GM13977 (cell line): Measurements from ENCODE around the gene TMEM94.
A peak's percentile ranks its signal among the peaks of the same experiment; 100 is the strongest.

Source experiments
- DNase-seq: peaks from one replicate; pipeline ENCODE4 v3.0.0; 2012; ENCODE audit warnings: low spot score
- in situ Hi-C: fragments of 300-500 bp; cut with MboI; formaldehyde crosslinking; loops from one replicate; pipeline ENCODE4 v1.12.0; 2022; ENCODE audit warnings: low sequenced_read_pairs, low pct_unique_long_range_greater_than_20kb, mixed read lengths, inconsistent platforms; ENCODE audit not compliant: unreplicated experiment
- TF ChIP-seq, protein P1 (sequence below): IDR thresholded peaks from 2 replicates; pipeline ENCODE4 v1.5.1; 2012; ENCODE audit warnings: mild to moderate bottlenecking, control low read depth; ENCODE audit not compliant: insufficient read depth; ENCODE audit errors: extremely low read depth, missing control alignments

TMEM94 gene

DNA sequence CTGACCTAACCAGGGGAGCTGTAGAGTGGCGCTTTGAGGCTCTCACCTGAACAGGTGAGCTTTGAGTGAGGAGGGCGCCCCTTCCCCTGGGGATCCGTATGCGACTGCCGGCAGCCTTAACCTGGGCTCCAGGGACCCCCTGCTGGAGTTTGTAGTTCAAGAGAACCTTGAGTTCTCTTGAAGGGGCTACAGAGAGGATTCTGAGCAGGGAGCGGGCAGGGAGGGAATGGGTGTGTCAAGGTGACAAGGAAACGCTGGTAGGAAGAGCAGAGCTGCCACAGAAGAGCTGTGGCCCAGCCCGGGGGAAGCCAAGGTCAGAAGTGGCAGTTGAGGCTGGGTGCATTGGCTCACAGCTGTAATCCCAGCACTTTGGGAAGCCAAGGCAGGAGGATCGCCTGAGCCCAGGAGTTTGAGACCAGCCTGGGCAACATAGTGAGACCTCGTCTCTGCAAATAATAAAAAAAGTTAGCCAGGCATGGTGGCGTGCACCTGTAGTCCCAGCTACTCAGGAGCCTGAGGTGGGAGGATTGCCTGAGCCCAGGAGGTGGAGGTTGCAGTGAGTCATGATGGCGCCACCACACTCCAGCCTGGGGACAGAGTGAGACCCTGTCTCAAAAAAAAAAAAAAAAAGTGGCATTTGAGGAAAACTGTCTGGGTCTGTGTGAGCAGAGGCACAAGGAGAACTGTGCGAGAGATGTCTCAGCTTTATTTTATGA, 70.3 kb downstream of the TMEM94 start:
- in situ Hi-C loops: no loop called here
- TF ChIP-seq, protein P1, sequence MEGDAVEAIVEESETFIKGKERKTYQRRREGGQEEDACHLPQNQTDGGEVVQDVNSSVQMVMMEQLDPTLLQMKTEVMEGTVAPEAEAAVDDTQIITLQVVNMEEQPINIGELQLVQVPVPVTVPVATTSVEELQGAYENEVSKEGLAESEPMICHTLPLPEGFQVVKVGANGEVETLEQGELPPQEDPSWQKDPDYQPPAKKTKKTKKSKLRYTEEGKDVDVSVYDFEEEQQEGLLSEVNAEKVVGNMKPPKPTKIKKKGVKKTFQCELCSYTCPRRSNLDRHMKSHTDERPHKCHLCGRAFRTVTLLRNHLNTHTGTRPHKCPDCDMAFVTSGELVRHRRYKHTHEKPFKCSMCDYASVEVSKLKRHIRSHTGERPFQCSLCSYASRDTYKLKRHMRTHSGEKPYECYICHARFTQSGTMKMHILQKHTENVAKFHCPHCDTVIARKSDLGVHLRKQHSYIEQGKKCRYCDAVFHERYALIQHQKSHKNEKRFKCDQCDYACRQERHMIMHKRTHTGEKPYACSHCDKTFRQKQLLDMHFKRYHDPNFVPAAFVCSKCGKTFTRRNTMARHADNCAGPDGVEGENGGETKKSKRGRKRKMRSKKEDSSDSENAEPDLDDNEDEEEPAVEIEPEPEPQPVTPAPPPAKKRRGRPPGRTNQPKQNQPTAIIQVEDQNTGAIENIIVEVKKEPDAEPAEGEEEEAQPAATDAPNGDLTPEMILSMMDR: no peak
- DNase-seq: no peak

DNA sequence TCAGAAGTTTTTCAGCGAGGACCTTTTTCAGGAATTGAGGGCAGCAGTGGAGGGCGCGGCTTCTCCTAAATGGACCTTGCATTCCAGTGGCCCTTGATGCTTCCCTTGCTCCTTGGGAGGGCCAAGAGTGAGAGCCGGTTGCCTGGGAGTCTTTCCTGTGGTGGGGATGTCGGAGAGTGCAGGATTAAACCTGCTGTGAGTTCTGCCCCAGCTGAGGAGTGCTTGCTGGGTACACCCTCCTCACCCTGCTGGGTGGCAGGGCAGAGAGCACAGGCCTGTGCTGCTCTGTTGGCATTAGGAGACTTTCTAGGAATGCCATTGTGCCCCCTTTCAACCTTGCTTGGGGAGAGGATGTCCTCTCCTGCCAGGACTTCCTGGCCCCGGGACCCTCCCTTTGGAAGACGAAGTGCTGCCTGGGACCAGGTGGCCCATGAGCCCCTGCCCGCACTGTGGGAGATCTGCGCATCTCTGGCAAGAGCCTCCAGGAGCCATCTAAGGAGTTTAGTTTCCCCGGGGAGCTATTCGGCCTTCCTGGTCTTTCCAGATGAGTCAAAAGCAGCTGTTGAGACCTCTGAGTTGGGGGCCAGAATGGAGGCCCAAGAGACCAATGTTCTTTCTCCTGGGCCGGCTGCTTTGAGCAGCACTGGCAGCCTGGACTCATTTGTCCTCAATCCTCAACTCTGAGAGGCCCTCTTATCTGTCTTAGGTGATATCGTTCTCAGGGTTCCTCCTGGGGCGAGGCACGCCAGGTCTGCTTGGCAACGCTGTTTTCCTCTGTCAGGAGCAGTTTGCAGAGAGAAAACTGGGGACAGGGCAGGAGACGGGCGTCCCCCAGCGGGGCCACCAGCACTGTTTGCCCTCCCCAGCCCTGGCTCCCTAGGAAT, 74.6 kb downstream of the TMEM94 start:
- in situ Hi-C loops: no loop called here
- TF ChIP-seq, protein P1: no peak
- no peak for DNase-seq

DNA sequence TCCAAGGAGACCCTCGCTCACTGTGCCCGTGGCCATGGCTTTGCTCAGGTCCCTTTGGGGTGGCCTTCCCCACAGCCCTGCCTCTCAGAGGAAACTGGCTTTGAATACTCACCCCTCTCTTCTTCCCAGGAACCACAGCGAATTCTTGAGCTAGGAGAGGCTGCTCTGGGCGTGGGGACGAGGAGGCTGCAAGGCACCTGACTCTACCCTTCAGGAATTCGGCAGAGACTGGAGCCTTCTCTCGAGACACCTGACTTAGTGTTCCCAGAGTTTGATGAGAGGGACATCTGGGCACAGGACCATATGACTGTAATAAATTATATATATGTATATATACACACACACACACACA, 75.3 kb downstream of the TMEM94 start:
- TF ChIP-seq, protein P1: no peak
- in situ Hi-C loops: no loop called here

DNA sequence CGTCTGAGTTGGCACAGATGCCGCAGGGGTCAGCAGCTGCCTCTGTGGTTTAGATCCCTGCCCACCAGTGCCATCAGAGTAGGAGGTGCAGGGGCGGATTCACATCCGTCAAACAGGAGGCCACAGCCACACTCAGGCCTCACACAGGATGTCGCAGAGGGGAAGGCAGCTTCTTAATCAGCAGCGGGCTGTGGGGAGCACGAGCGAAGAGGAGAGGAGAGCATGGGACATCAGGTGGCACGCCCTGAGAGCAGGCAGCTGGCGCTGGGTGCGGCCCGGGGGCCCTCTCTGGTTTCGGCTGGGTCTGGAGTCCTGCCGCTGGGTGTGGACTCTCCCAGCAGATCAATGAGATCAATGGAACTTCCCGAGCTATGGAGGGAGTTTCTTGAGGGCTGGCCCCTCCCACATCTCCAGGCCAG, 78.7 kb downstream of the TMEM94 start:
- in situ Hi-C loops: no loop called here
- peak; percentile 61 for DNase-seq
- TF ChIP-seq, protein P1: no peak

More for the DNA sequence above, 75.3 kb downstream of the TMEM94 start:
- DNase-seq: no peak

DNA sequence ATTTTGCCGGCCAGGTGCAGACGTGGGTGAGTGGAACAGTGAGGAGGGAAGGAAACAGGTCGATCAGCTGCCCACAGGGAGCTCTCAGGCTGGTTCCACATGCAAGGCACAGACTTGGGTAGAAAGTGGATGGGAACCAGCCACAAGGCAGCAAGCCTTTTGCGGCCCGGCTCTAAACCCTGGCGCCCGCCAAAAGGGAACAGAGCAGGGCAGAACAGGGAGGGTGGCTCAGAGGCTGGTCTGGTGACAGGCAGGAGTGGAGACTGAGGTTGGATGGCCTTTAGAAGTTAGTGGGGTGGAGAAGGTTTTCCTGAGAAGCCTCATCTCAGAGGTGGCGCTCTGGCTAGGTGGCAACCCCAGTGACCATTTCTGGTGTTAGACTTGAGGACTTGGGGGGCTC, 79.4 kb downstream of the TMEM94 start:
- TF ChIP-seq, protein P1: no peak
- in situ Hi-C loops: no loop called here
- no peak for DNase-seq

DNA sequence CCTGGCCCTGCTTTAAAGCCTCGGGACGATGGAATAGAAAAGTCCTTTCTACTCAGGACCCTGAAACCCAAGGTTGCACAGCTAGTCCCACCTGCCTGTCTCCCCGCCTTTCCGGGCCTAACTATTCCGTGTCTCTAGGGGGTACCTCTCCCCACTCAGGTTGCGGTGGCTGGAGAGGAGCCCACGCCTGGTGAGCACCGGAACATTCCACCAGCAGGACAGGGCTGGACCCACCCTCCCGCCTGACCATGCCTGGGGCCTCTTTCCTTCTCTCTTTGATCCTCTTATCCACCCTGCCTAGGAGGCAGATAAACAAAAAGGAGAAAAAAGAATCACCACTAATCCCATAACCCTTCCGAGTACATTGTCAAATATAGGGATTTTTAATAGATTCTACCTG, 79.9 kb downstream of the TMEM94 start:
- in situ Hi-C loops: no loop called here
- no peak for DNase-seq
- TF ChIP-seq, protein P1: no peak
